MG63 (cell line): ENCODE data around the gene SCRN1. TPM values are rescaled to one million over a fixed set of nuclear protein-coding genes. Genes with fewer than 3 reads are reported as not detected.

Source experiments
- DNase-seq: peaks from one replicate; pipeline ENCODE4 v3.0.0-alpha.2; 2020
- H3K27me3 ChIP-seq: fragments of 250-450 bp; sonication (Bioruptor Pico); 2 replicates; pipeline ENCODE4 v1.5.1; 2020; ENCODE audit warnings: mild to moderate bottlenecking, moderate library complexity
- H3K36me3 ChIP-seq: fragments of 250-450 bp; sonication (Bioruptor Pico); 2 replicates; pipeline ENCODE4 v1.5.1; 2020; ENCODE audit warnings: mild to moderate bottlenecking, moderate library complexity
- H3K4me3 ChIP-seq: fragments of 250-450 bp; sonication (Bioruptor Pico); 2 replicates; pipeline ENCODE4 v1.5.1; 2020; ENCODE audit warnings: mild to moderate bottlenecking, moderate library complexity
- H3K9me3 ChIP-seq: fragments of 250-450 bp; sonication (Bioruptor Pico); 2 replicates; pipeline ENCODE4 v1.5.1; 2020; ENCODE audit warnings: mild to moderate bottlenecking, moderate library complexity
- total RNA-seq: library from RNA; depleted of rRNA; stranded (reverse); fragments of >200 nt; shearing (Covaris generic); gene quantifications from 2 replicates; pipeline ENCODE4 v1.2.3, GENCODE V29; 2014; ENCODE audit warnings: low replicate concordance

The SCRN1 gene
- total RNA-seq, 1 experiment from 2014 or later: 35.7 TPM

DNA sequence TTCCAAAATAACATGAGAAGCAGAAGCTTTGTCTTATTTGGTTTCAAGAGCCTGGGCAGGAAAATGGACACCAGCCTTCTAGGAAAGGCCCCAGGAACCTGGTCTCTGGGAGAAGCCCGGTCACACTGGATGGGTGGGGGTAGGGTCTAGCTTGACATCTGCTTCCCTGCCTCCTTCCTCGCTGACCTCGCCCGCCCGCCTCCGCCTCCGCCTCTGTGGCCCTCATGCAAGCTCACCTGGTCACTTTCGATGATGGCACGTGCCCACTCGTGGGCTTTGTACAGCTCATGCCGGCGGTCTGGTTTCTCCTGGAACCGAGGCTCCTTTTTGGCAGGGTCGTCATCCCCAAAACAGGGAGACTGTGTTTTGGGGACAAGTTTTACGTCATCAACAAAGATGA is 63.4 kb downstream of the SCRN1 start:
- 0 out of 2 replicates have a peak, but pooled peaks cover 5% of the 10 kb centered on the region for H3K36me3 ChIP-seq
- H3K4me3 ChIP-seq: no peak overlapping the region
- no peaks in the 10 kb centered on the region for H3K9me3 ChIP-seq
- no peaks in the 10 kb centered on the region for H3K27me3 ChIP-seq
- no peak for DNase-seq

- H3K27me3 ChIP-seq: no peaks in the 10 kb centered on the region
- no peaks in the 10 kb centered on the region for H3K36me3 ChIP-seq
- no peaks in the 10 kb centered on the region for H3K9me3 ChIP-seq
- no peak overlapping the region for H3K4me3 ChIP-seq
- DNase-seq: no peak
These were observed 64.9 kb downstream of the SCRN1 start for GRCh38 chr7:29924684-29925083.

DNA sequence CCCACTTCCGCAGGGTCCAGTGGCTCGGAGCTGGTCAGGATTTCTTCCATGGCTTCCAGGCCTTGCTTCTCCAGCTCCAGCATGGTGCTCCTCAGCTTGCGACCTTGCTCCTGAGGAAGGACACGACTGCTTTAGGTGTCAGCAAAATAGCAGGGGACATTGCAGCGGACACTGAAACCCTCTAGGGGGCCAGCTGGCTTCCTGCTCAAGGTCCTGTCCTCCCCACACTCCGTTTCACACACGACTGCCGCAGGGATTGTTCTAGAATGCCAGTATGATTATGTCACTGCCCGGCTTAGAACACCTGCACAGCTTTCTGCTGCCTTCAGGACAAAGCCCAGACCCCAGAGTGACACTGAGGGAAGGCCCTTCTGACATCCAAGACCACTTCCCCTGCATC is 65.6 kb downstream of the SCRN1 start:
- DNase-seq: no peak
- Histone ChIP-seq H3K4me3 (no peak overlapping the region), H3K9me3 (no peaks in the 10 kb centered on the region), H3K27me3 (no peaks in the 10 kb centered on the region), H3K36me3 (no peaks in the 10 kb centered on the region)

DNA sequence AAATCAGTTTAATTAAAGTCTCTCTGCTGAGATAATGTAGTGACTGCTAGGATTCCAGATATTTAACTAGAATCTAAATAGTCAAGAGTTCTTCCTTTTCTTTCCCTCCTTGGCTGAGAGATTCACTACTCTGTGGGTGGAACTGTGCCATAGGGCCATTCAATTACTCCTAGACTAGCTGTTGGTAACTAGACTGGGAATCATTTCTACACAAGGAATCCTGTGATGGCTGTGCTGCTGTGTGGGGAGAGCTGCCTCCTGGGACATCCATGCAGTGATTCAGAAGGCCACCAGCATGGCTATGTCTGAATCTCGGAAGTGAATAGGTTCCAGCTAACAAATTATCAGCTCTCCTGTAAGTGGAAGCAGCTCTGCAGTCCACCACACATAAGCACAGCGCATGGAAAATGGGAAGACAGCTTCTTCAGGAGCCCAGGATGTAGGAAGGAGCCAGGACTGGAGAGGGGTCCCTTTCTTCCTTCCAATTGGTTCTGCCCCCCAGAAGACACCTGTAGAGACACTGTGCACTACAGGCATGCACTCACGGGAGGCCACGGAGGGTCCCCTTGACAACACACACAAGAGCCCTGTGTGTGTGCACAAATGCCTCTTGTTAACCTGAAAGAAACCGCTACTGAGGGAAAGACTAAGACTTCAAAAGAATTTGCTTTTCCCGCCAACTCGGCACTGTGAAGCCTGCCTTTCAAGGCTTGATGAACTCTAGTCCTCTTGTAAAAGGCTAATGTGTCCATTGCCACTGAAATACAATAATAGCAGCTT is 66.5 kb downstream of the SCRN1 start:
- H3K4me3 ChIP-seq: no peak overlapping the region
- no peaks in the 10 kb centered on the region for H3K27me3 ChIP-seq
- H3K9me3 ChIP-seq: no peaks in the 10 kb centered on the region
- no peaks in the 10 kb centered on the region for H3K36me3 ChIP-seq
- DNase-seq: no peak

DNA sequence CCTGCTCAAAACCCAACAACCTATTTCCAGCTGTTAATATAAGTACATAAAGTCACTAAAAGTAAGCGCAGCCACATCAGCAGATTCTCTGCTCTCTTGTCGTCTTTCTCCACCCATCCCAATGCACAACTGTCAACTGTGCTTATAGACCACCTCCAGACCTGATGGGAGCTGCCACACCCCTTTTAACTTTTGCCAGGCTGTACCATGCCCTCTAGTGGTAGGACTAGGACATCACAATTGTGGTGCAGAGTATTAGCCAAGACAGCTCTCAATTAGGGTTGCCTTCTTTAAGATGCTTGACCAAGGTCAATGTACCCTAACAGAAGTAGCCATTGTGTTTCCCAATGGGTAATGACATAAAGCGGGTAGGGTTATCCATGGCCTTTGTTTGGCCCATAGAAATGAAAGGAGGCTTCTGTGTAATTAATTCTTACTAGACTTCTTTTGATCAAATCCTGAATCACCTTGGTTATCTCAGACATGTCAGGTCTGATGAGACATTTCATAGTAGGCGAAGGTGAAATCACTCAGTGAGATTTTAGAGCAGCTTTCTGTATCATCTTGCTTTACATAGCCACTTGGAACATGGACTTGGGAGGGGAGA is 68.1 kb downstream of the SCRN1 start:
- H3K27me3 ChIP-seq: no peaks in the 10 kb centered on the region
- no peaks in the 10 kb centered on the region for H3K9me3 ChIP-seq
- no peak overlapping the region for H3K4me3 ChIP-seq
- no peaks in the 10 kb centered on the region for H3K36me3 ChIP-seq
- DNase-seq: peak; percentile 26

GRCh38 chr7:29920491-29920890 is 69.1 kb downstream of the SCRN1 start:
- Histone ChIP-seq H3K4me3 (no peak overlapping the region), H3K9me3 (no peaks in the 10 kb centered on the region), H3K27me3 (no peaks in the 10 kb centered on the region), H3K36me3 (no peaks in the 10 kb centered on the region)
- DNase-seq: no peak

- no peak for DNase-seq
- H3K27me3 ChIP-seq: no peaks in the 10 kb centered on the region
These were observed 69.8 kb downstream of the SCRN1 start for GRCh38 chr7:29919790-29920189.

DNA sequence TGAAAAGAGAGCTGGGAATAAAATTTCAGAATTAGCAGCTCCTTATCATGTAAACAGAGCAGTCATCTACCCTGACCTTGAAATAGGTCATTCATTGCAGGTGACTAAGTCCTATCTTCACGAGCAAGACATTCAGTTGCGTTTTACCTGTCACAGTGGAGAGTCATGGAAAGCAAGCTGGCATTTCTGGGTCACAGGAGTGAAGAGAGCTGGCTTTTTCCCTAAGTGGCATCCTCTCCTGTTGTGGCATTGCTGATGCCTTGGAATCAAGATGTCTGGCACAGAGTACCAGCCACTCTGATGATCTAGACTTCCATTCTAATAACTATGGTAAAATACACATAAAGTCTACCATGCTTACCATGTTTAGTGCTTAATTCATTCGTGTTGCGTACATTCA is 70.8 kb downstream of the SCRN1 start:
- Histone ChIP-seq H3K9me3 (no peaks in the 10 kb centered on the region), H3K36me3 (no peaks in the 10 kb centered on the region), H3K4me3 (no peak overlapping the region), H3K27me3 (no peaks in the 10 kb centered on the region)
- DNase-seq: no peak

More at GRCh38 chr7:29919790-29920189, 69.8 kb downstream of the SCRN1 start:
- H3K4me3 ChIP-seq: no peak overlapping the region
- no peaks in the 10 kb centered on the region for H3K36me3 ChIP-seq
- no peaks in the 10 kb centered on the region for H3K9me3 ChIP-seq

GRCh38 chr7:29917641-29918040 is 72.0 kb downstream of the SCRN1 start:
- Histone ChIP-seq H3K4me3 (no peak overlapping the region), H3K27me3 (no peaks in the 10 kb centered on the region), H3K9me3 (no peaks in the 10 kb centered on the region), H3K36me3 (no peaks in the 10 kb centered on the region)
- no peak for DNase-seq

GRCh38 chr7:29915481-29916215 is 74.0 kb downstream of the SCRN1 start:
- H3K9me3 ChIP-seq: no peaks in the 10 kb centered on the region

DNA sequence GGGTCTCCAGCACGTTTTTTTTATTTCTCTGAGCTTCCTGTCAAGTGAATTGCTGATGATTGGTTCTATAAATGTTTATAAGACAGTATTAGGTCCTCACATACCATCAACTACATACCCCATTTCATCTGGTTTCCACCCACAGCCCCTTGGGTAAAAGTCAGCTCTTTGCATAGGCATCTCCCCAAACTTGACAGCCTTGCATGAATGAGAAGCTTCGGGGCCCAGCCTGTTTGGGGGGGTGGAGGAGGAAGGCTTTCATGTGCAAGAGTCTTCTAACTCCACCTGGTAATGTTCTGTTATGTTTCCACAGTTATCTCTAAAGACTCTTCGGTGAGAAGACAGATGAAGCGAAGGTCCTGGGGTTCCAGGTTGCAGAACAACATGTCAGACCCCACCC is 75.4 kb downstream of the SCRN1 start:
- Histone ChIP-seq H3K36me3 (no peaks in the 10 kb centered on the region), H3K27me3 (no peaks in the 10 kb centered on the region)
- no peak for DNase-seq

More at GRCh38 chr7:29915481-29916215, 74.0 kb downstream of the SCRN1 start:
- Histone ChIP-seq H3K27me3 (no peaks in the 10 kb centered on the region), H3K36me3 (no peaks in the 10 kb centered on the region), H3K4me3 (no peak overlapping the region)
- DNase-seq: no peak

GRCh38 chr7:29906200-29907022 is 83.2 kb downstream of the SCRN1 start:
- Histone ChIP-seq H3K4me3 (no peak overlapping the region), H3K9me3 (peaks cover 18% of the 10 kb centered on the region), H3K36me3 (no peaks in the 10 kb centered on the region), H3K27me3 (no peaks in the 10 kb centered on the region)
- DNase-seq: no peak

More for the DNA sequence above, 75.4 kb downstream of the SCRN1 start:
- Histone ChIP-seq H3K4me3 (no peak overlapping the region), H3K9me3 (no peaks in the 10 kb centered on the region)

GRCh38 chr7:29900745-29901144 is 88.9 kb downstream of the SCRN1 start:
- no peaks in the 10 kb centered on the region for H3K36me3 ChIP-seq

DNA sequence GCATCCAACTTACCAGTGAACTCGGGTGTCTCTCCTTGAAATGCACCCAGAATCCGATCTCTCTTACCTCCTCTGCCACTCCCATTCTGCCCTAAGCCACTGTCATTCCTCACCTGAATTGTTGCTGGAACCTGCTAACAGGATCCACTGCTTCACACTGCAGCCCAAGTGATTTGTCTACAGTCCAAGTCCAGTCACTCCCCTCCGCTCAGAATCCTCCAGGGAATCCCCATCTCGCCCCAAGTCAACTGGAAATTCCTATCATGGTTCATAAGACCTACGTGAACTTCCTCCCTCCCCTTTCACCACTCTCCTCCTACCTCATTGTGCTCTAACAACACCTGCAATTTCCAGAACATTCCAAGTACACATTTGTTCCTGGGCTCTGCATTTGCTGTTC is 91.3 kb downstream of the SCRN1 start:
- Histone ChIP-seq H3K27me3 (no peaks in the 10 kb centered on the region), H3K4me3 (no peak overlapping the region), H3K36me3 (no peaks in the 10 kb centered on the region), H3K9me3 (0 out of 2 replicates have a peak, but pooled peaks cover 2% of the 10 kb centered on the region)
- DNase-seq: no peak

More at GRCh38 chr7:29900745-29901144, 88.9 kb downstream of the SCRN1 start:
- peak; percentile 36 for DNase-seq
- H3K9me3 ChIP-seq: peaks cover 2% of the 10 kb centered on the region; the same call in 1 of the 2 replicates
- H3K27me3 ChIP-seq: no peaks in the 10 kb centered on the region
- H3K4me3 ChIP-seq: no peak overlapping the region

GRCh38 chr7:29896685-29897411 is 92.8 kb downstream of the SCRN1 start:
- no peak for DNase-seq
- H3K36me3 ChIP-seq: no peaks in the 10 kb centered on the region
- H3K9me3 ChIP-seq: 0 out of 2 replicates have a peak, but pooled peaks cover 2% of the 10 kb centered on the region
- no peak overlapping the region for H3K4me3 ChIP-seq
- no peaks in the 10 kb centered on the region for H3K27me3 ChIP-seq

DNA sequence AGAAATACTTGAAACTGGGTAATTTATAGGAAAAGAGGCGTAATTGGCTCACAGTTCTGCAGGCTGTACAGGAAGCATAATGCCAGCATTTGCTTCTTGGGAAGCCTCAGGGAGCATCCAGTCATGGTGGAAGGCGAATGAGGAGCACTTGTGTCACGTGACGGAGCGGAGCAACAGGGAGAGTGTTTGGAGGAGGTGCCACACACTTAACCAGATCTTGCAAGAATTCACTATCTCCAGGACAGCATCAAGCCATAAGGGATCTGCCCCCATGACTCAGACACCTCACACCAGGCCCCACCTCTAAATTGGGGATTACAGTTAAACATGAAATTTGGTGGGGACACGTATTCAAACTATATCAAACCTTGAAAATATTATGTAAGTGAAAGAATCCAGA is 94.0 kb downstream of the SCRN1 start:
- no peaks in the 10 kb centered on the region for H3K36me3 ChIP-seq
- 0 out of 2 replicates have a peak, but pooled peaks cover 2% of the 10 kb centered on the region for H3K9me3 ChIP-seq
- DNase-seq: no peak
- no peaks in the 10 kb centered on the region for H3K27me3 ChIP-seq
- no peak overlapping the region for H3K4me3 ChIP-seq
